CD4-positive, alpha-beta memory T cell (primary cell): ENCODE data around the gene TAX1BP1. TPM values are rescaled to one million over a fixed set of nuclear protein-coding genes. Genes with fewer than 3 reads are reported as not detected.
"Not testable (repeated sequence)": the region's sequence is repeated elsewhere in the genome, so short reads cannot be mapped to it uniquely, and the experiment has no call there.

Experiments
- CTCF ChIA-PET: fragments of 350-600 bp; sonication (Branson Sonifier 250); formaldehyde crosslinking; loops from one replicate; lab custom pipeline; 2021; ENCODE audit warnings: inconsistent platforms; ENCODE audit not compliant: partially characterized antibody; lab: Charles Lee
- POLR2A ChIA-PET: fragments of 350-600 bp; sonication (Branson Sonifier 250); formaldehyde crosslinking; loops from one replicate; lab custom pipeline; 2021; ENCODE audit not compliant: partially characterized antibody; lab: Charles Lee
- DNase-seq, 5 donors: peaks; one replicate each; pipeline versions ENCODE4 v3.0.0 to v3.0.0-alpha.2; 2020 to 2022; ENCODE audit warnings: mixed read lengths in 1 of 5
- H3K27ac ChIP-seq: one replicate; pipeline ENCODE4 v1.7.0; 2013; ENCODE audit warnings: low read depth, low read length
- H3K27me3 ChIP-seq: 2 replicates; pipeline ENCODE4 v1.7.0; 2013; ENCODE audit warnings: mild to moderate bottlenecking, low read length, moderate library complexity; ENCODE audit not compliant: insufficient read depth
- H3K36me3 ChIP-seq: 2 replicates; pipeline ENCODE4 v1.7.0; 2013; ENCODE audit warnings: mild to moderate bottlenecking, low read length, moderate library complexity; ENCODE audit not compliant: insufficient read depth
- H3K4me1 ChIP-seq: 2 replicates; pipeline ENCODE4 v1.7.0; 2013; ENCODE audit warnings: mild to moderate bottlenecking, low read length, moderate library complexity; ENCODE audit not compliant: insufficient read depth
- H3K4me3 ChIP-seq, 2 donors: one replicate each; pipeline ENCODE4 v1.7.0; 2013; ENCODE audit warnings: low read length in 2 of 2, mild to moderate bottlenecking in 1 of 2
- H3K9me3 ChIP-seq, 2 donors: one replicate each; pipeline ENCODE4 v1.7.0; 2013; ENCODE audit warnings: low read length in 2 of 2, control low read depth in 1 of 2; ENCODE audit not compliant: control insufficient read depth in 1 of 2
- H3K27ac Mint-ChIP-seq, 7 donors: one replicate each; pipeline ENCODE4 v1.8.0; 2020 to 2021; ENCODE audit warnings: mixed read lengths in 7 of 7, mild to moderate bottlenecking in 6 of 7, inconsistent platforms in 3 of 7, moderate library complexity in 3 of 7
- H3K27me3 Mint-ChIP-seq, 2 donors: one replicate each; pipeline ENCODE4 v1.8.0; 2020 to 2021; ENCODE audit warnings: mixed read lengths in 2 of 2
- H3K36me3 Mint-ChIP-seq, 2 donors: one replicate each; pipeline ENCODE4 v1.8.0; 2020 to 2021; ENCODE audit warnings: mixed read lengths in 2 of 2, inconsistent platforms in 1 of 2, mild to moderate bottlenecking in 1 of 2
- H3K4me1 Mint-ChIP-seq, 4 donors: one replicate each; pipeline ENCODE4 v1.8.0; 2020 to 2021; ENCODE audit warnings: mixed read lengths in 4 of 4, mild to moderate bottlenecking in 1 of 4
- H3K4me3 Mint-ChIP-seq, 8 donors: one replicate each; pipeline ENCODE4 v1.8.0; 2020 to 2021; ENCODE audit warnings: mixed read lengths in 8 of 8, mild to moderate bottlenecking in 7 of 8, moderate library complexity in 6 of 8, inconsistent platforms in 3 of 8
- H3K9me3 Mint-ChIP-seq, 8 donors: one replicate each; pipeline ENCODE4 v1.8.0; 2020 to 2021; ENCODE audit warnings: mixed read lengths in 8 of 8, mild to moderate bottlenecking in 5 of 8, inconsistent platforms in 3 of 8, moderate library complexity in 1 of 8
- intact Hi-C: fragments of 100-400 bp; cut with micrococcal nuclease; formaldehyde crosslinking; loops from one replicate; pipeline ENCODE4 v1.15.1; 2023
- polyA plus RNA-seq, 2 donors: library from polyadenylated mRNA; unstranded; fragments of 300-500 nt; fragmentation: Illumina TruSeq; gene quantifications; one replicate each; pipeline ENCODE4 v1.2.3, GENCODE V29; 2021
- total RNA-seq, 2 experiments: library from RNA; stranded (reverse); gene quantifications; one replicate each; pipeline ENCODE4 v1.2.3, GENCODE V29; 2021

The TAX1BP1 gene
- total and polyA plus RNA-seq, 4 experiments from 2014 or later = 109 to 125 (median 112) TPM

GRCh38 chr7:27737616-27738015, 2.3 kb upstream of the TAX1BP1 start:
- POLR2A ChIA-PET = interaction anchor here (3.9 kb wide), 1 partner anchor 76 kb away, joined by 101 read pairs; the partner anchor contains the start of gene HIBADH
- no peak overlapping the region for H3K4me3 ChIP-seq
- Mint-ChIP-seq H3K36me3 (peaks cover 5 to 19% of the 10 kb centered on the region in 2 donors), H3K4me3 (no peak overlapping the region), H3K27me3 (peaks cover 0 to 3% of the 10 kb centered on the region in 2 donors), H3K27ac (peak overlapping the region in 1 of 7 donors; percentile 29), H3K4me1 (peaks cover 16 to 38% (median 25%) of the 10 kb centered on the region in 4 donors), H3K9me3 (peaks cover 0 to 7% (median 0%) of the 10 kb centered on the region in 8 donors)
- no peak overlapping the region for H3K27ac ChIP-seq
- no peaks in the 10 kb centered on the region for H3K9me3 ChIP-seq
- H3K36me3 ChIP-seq = no peaks in the 10 kb centered on the region
- intact Hi-C loops = no loop called here
- peaks cover 18% of the 10 kb centered on the region for H3K4me1 ChIP-seq
- DNase-seq = no peak
- CTCF ChIA-PET = no interaction called here
- no peaks in the 10 kb centered on the region for H3K27me3 ChIP-seq

- H3K9me3 Mint-ChIP-seq = peaks cover 0 to 7% (median 0%) of the 10 kb centered on the region in 8 donors
- DNase-seq = peak in 2 of 5 donors; percentile 1 to 5
- ChIA-PET POLR2A (interaction anchor here (0.5 to 3.9 kb wide), 9 partner anchors 10 to 1539 kb away, joined by 3 to 101 read pairs (median 4); partner anchors contain the start of gene HIBADH), CTCF (interaction anchor here (0.7 to 2.2 kb wide), 4 partner anchors 11 to 77 kb away, joined by 3 to 9 read pairs (median 4); partner anchors contain the start of gene HIBADH)
- intact Hi-C loops = no loop called here
- peaks cover 5 to 26% of the 10 kb centered on the region in 2 donors for H3K36me3 Mint-ChIP-seq
- peak overlapping the region; percentile 96 to 100 (median 99) for H3K27ac Mint-ChIP-seq
- H3K27me3 Mint-ChIP-seq = peaks cover 0 to 3% of the 10 kb centered on the region in 2 donors
- H3K4me3 Mint-ChIP-seq = peak overlapping the region; percentile 94 to 99 (median 96)
- Histone ChIP-seq H3K4me1 (peaks cover 27% of the 10 kb centered on the region), H3K27me3 (no peaks in the 10 kb centered on the region), H3K9me3 (no peaks in the 10 kb centered on the region), H3K4me3 (peak overlapping the region; percentile 100), H3K36me3 (no peaks in the 10 kb centered on the region), H3K27ac (peak overlapping the region; percentile 97)
- H3K4me1 Mint-ChIP-seq = peaks cover 20 to 48% (median 33%) of the 10 kb centered on the region in 4 donors
Measured at GRCh38 chr7:27739301-27739908, 557 bp upstream of the TAX1BP1 start.

GRCh38 chr7:27740449-27741086, 606 bp downstream of the TAX1BP1 start:
- CTCF ChIA-PET = interaction anchor here (1.0 to 2.2 kb wide), 3 partner anchors 12 to 78 kb away, joined by 4 to 8 read pairs (median 5); partner anchors contain the start of gene HIBADH
- Histone ChIP-seq H3K27ac (peak overlapping the region; percentile 97), H3K27me3 (no peaks in the 10 kb centered on the region), H3K9me3 (no peaks in the 10 kb centered on the region), H3K4me3 (peak overlapping the region; percentile 100), H3K4me1 (peaks cover 39% of the 10 kb centered on the region), H3K36me3 (no peaks in the 10 kb centered on the region)
- peaks cover 0 to 3% of the 10 kb centered on the region in 2 donors for H3K27me3 Mint-ChIP-seq
- H3K36me3 Mint-ChIP-seq = peaks cover 3 to 29% of the 10 kb centered on the region in 2 donors
- H3K4me1 Mint-ChIP-seq = peaks cover 25 to 56% (median 40%) of the 10 kb centered on the region in 4 donors
- H3K9me3 Mint-ChIP-seq = peaks cover 0 to 7% (median 0%) of the 10 kb centered on the region in 8 donors
- POLR2A ChIA-PET = interaction anchor here (1.0 to 3.9 kb wide), 13 partner anchors 8 to 1541 kb away, joined by 3 to 101 read pairs (median 4); partner anchors contain the start of gene HIBADH
- DNase-seq = peak; percentile 84 to 91 (median 85)
- peak overlapping the region; percentile 96 to 100 (median 99) for H3K27ac Mint-ChIP-seq
- intact Hi-C loops = loop anchor here (1.0 to 5.0 kb wide), 2 partner anchors 42 to 77 kb away; no protein-coding TSS in a partner anchor
- peak overlapping the region; percentile 94 to 99 (median 96) for H3K4me3 Mint-ChIP-seq

GRCh38 chr7:27742091-27742710, 2.2 kb downstream of the TAX1BP1 start:
- H3K27ac ChIP-seq, H3K9me3 ChIP-seq, H3K27me3 ChIP-seq, POLR2A ChIA-PET, CTCF ChIA-PET, H3K4me3 ChIP-seq, H3K9me3 Mint-ChIP-seq, H3K36me3 ChIP-seq, H3K27me3 Mint-ChIP-seq, DNase-seq: not testable (repeated sequence)
- Mint-ChIP-seq H3K36me3 (peaks cover 0 to 29% of the 10 kb centered on the region in 2 donors), H3K4me3 (peak overlapping the region in 6 of 8 donors; percentile 18 to 95 (median 28)), H3K27ac (peak overlapping the region in 2 of 7 donors; percentile 19 to 48), H3K4me1 (peaks cover 32 to 67% (median 47%) of the 10 kb centered on the region in 4 donors)
- H3K4me1 ChIP-seq = peaks cover 54% of the 10 kb centered on the region
- intact Hi-C loops = loop anchor here (5.0 kb wide), 1 partner anchor 40 kb away; no protein-coding TSS in a partner anchor

- intact Hi-C loops = no loop called here
- DNase-seq = peak in 1 of 5 donors; percentile 3
- Histone ChIP-seq H3K4me1 (peaks cover 54% of the 10 kb centered on the region), H3K27ac (no peak overlapping the region), H3K27me3 (no peaks in the 10 kb centered on the region), H3K9me3 (no peaks in the 10 kb centered on the region), H3K36me3 (peaks cover 8% of the 10 kb centered on the region), H3K4me3 (no peak overlapping the region)
- POLR2A ChIA-PET = interaction anchor here (0.6 to 2.6 kb wide), 2 partner anchors 83 to 252 kb away, joined by 5 to 11 read pairs; partner anchors contain the start of gene HIBADH
- CTCF ChIA-PET = interaction anchor here (0.7 to 1.8 kb wide), 2 partner anchors 40 to 275 kb away, joined by 4 to 7 read pairs; no protein-coding TSS in a partner anchor
- Mint-ChIP-seq H3K27ac (peak overlapping the region in 1 of 7 donors; percentile 77), H3K9me3 (peaks cover 0 to 3% (median 0%) of the 10 kb centered on the region in 8 donors), H3K4me1 (peaks cover 36 to 73% (median 51%) of the 10 kb centered on the region in 4 donors), H3K4me3 (peak overlapping the region in 4 of 8 donors; percentile 8 to 59 (median 19)), H3K27me3 (no peaks in the 10 kb centered on the region), H3K36me3 (peaks cover 19 to 42% of the 10 kb centered on the region in 2 donors)
Measured at GRCh38 chr7:27745064-27745583, 5.2 kb downstream of the TAX1BP1 start.

- ChIA-PET CTCF (interaction anchor here (1.8 kb wide), 1 partner anchor 274 kb away, joined by 7 read pairs; no protein-coding TSS in a partner anchor), POLR2A (interaction anchor here (2.6 kb wide), 1 partner anchor 84 kb away, joined by 11 read pairs; the partner anchor contains the start of gene HIBADH)
- Mint-ChIP-seq H3K27me3 (no peaks in the 10 kb centered on the region), H3K9me3 (no peaks in the 10 kb centered on the region), H3K4me1 (peaks cover 35 to 69% (median 47%) of the 10 kb centered on the region in 4 donors), H3K36me3 (peaks cover 31 to 45% of the 10 kb centered on the region in 2 donors), H3K27ac (no peak overlapping the region), H3K4me3 (no peak overlapping the region)
- Histone ChIP-seq H3K4me1 (peaks cover 47% of the 10 kb centered on the region), H3K27ac (no peak overlapping the region), H3K9me3 (no peaks in the 10 kb centered on the region), H3K4me3 (no peak overlapping the region), H3K36me3 (peaks cover 22% of the 10 kb centered on the region), H3K27me3 (no peaks in the 10 kb centered on the region)
- DNase-seq = no peak
- intact Hi-C loops = no loop called here
Measured at GRCh38 chr7:27746486-27746885, 6.5 kb downstream of the TAX1BP1 start.
